ENCODE measurements around the gene AVPR2. TPM values are rescaled to one million over a fixed set of nuclear protein-coding genes. Genes with fewer than 3 reads are reported as not detected.

AVPR2 gene
- total RNA-seq, 1 donor from 2014 or later: 4.8 TPM

- Histone ChIP-seq H3K27ac (no peak overlapping the region), H3K4me3 (no peak overlapping the region), H3K9me3 (no peaks in the 10 kb centered on the region), H3K4me1 (no peaks in the 10 kb centered on the region), H3K27me3 (no peaks in the 10 kb centered on the region), H3K36me3 (no peaks in the 10 kb centered on the region)
- no peak for DNase-seq (ENCODE audit: low spot score in 2 of 2)
- intact Hi-C loops (cut with DNase I): no loop called here
- TF ChIP-seq CTCF (IDR thresholded peaks at IDR 0.05): no peak
These were observed 26.8 kb upstream of the AVPR2 start for GRCh38 chrX:153877571-153878261.

GRCh38 chrX:153878345-153878744 lies 26.1 kb upstream of the AVPR2 start:
- DNase-seq (ENCODE audit: low spot score in 2 of 2): no peak
- Histone ChIP-seq H3K27me3 (no peaks in the 10 kb centered on the region), H3K36me3 (no peaks in the 10 kb centered on the region), H3K4me1 (no peaks in the 10 kb centered on the region), H3K4me3 (no peak overlapping the region), H3K27ac (no peak overlapping the region), H3K9me3 (no peaks in the 10 kb centered on the region)
- intact Hi-C loops (cut with DNase I): no loop called here
- TF ChIP-seq CTCF (IDR thresholded peaks at IDR 0.05): no peak

- no peak for DNase-seq (ENCODE audit: low spot score in 2 of 2)
- no peak overlapping the region for H3K4me3 ChIP-seq
- no peaks in the 10 kb centered on the region for H3K9me3 ChIP-seq
- no peaks in the 10 kb centered on the region for H3K36me3 ChIP-seq
- H3K4me1 ChIP-seq: no peaks in the 10 kb centered on the region
- TF ChIP-seq CTCF (IDR thresholded peaks at IDR 0.05): no peak
- intact Hi-C loops (cut with DNase I): no loop called here
- H3K27ac ChIP-seq: no peak overlapping the region
- no peaks in the 10 kb centered on the region for H3K27me3 ChIP-seq
These were observed 25.4 kb upstream of the AVPR2 start for GRCh38 chrX:153878969-153879653.

- no peaks in the 10 kb centered on the region for H3K9me3 ChIP-seq
- H3K27ac ChIP-seq: no peak overlapping the region
- H3K4me3 ChIP-seq: no peak overlapping the region
- intact Hi-C loops (cut with DNase I): no loop called here
- no peak for DNase-seq (ENCODE audit: low spot score in 2 of 2)
- H3K36me3 ChIP-seq: no peaks in the 10 kb centered on the region
- TF ChIP-seq CTCF (IDR thresholded peaks at IDR 0.05): no peak
- H3K4me1 ChIP-seq: no peaks in the 10 kb centered on the region
- peaks cover 1% of the 10 kb centered on the region for H3K27me3 ChIP-seq
These were observed 24.6 kb upstream of the AVPR2 start for GRCh38 chrX:153879741-153880439.

GRCh38 chrX:153880440-153880815 lies 24.0 kb upstream of the AVPR2 start:
- no peaks in the 10 kb centered on the region for H3K36me3 ChIP-seq
- no peaks in the 10 kb centered on the region for H3K4me1 ChIP-seq
- no peak overlapping the region for H3K4me3 ChIP-seq
- TF ChIP-seq CTCF (IDR thresholded peaks at IDR 0.05): no peak
- no peaks in the 10 kb centered on the region for H3K9me3 ChIP-seq
- H3K27ac ChIP-seq: no peak overlapping the region
- no peak for DNase-seq (ENCODE audit: low spot score in 2 of 2)
- intact Hi-C loops (cut with DNase I): no loop called here
- H3K27me3 ChIP-seq: peaks cover 5% of the 10 kb centered on the region
